Activated T-cell treated with anti-CD3 and anti-CD28 coated beads for 1 hour (primary cell): ENCODE results near the gene JAK2.
"Not testable (repeated sequence)": the region's sequence is repeated elsewhere in the genome, so short reads cannot be mapped to it uniquely, and the experiment has no call there.

Source experiments
- DNase-seq: peaks from one replicate; pipeline ENCODE4 v3.0.0-alpha.2; 2020; ENCODE audit warnings: low read depth

Gene JAK2

DNA sequence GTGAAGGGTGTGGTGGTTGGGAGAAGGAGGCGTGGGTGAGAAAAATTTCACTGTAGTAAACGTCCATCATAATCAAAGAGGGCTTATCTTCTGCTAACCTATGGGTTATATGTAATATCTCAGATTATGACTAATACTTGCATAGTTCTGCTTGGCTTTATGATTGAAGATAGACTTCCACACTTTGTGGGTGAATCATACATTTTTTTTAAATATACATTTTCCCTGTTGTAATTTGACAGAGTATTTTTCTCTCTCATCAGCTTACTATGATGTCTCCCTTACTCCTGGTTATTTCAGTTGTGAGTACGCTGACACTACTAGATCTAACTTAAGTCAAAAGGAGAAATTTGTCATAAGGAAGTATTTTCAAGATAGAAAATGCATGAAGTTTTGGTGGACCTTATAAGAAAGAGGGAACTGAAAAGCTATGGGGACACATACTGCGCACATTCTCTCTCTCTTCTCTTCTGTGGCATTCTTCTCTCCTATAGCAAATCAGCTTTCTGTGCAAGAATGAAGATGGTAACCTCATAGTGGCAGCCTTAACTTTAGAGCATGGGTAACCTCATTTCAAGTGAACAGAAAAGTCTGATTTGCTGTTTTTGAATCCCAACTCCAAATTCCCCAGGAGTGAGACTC lies 4.9 kb upstream of the JAK2 start:
- no peak for DNase-seq

DNA sequence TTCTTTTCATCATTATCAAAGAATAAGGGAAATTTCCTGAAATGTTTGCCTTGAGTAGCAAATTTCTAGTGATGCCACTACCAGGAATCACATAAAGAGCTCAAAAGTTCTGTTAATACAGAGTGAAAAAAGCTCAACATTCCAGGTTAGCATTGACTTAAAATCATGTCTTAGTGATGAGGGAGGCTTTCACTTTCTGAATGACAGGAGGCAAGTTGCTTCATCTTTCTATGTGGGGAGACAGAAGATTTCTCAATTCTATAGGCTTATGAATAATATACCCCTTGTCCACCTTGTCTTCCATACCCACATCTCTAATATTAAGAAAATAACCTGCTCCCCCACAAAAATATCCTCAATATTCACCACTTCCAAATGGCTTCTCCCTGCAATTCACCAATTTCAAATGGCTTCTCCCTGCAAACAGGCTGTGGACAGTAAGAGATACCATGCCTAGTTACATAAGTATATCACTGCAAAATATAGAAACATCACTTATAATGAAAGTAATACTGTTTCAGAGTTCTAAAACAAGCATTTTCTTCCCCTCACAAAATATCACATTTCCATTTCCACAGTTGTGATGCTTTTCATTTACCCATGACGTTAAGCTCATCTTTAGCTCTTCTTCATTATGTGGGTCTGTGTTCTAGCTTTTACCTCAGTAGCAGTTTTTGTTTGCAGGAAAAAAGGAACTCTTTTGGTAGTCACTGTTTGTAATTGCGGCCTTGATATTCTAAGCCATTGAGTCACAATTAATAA lies 2.2 kb upstream of the JAK2 start:
- DNase-seq, result no peak

DNA sequence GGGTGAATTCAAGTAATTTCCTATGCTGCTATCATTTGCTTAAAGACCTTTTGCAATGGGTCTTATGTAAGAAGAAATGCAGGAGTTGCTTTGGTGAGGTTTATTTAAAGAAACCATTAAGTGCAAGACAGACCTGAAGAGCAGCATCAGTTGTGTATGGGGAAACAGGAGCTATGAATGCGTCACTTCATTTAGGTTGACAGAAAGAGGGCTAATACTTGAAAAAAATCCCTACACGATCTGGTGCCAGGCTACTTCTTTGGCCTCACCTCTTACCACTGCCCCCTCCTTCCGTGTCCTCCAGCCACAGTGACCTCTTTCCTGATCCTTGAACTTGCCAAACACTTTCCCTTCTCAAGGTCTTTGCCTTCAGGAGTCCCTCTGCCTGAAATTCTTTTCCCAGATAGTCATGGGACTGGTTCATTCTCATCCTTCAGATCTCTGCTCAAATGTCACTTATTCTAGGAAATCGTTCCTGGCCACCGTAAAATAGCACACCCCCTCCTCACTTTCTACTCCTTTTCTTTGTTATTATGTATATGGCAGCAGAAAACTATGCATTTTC lies 1.4 kb upstream of the JAK2 start:
- DNase-seq, result no peak

DNA sequence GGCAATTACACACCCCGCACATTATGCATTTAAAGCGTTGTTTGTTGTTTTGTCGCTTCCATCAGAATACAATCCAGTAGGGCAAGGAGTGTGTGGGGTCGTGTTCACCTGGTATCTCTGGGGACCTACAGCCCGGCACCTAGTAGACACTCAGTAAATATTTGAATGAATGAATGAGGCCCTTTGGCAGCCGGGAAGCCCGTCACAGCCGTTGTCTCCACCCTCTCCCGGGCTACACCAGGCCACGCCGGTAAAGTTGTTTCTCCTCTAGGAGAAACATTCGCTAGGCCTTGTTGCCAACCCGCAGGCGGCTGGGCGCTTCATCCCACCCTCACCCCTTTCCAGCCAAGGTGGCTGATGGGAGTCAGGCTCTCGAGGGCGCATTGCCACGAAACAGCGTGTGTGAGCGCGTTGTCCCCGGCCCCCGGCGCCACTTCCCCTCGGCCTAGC lies 876 bp upstream of the JAK2 start:
- no peak for DNase-seq

DNA sequence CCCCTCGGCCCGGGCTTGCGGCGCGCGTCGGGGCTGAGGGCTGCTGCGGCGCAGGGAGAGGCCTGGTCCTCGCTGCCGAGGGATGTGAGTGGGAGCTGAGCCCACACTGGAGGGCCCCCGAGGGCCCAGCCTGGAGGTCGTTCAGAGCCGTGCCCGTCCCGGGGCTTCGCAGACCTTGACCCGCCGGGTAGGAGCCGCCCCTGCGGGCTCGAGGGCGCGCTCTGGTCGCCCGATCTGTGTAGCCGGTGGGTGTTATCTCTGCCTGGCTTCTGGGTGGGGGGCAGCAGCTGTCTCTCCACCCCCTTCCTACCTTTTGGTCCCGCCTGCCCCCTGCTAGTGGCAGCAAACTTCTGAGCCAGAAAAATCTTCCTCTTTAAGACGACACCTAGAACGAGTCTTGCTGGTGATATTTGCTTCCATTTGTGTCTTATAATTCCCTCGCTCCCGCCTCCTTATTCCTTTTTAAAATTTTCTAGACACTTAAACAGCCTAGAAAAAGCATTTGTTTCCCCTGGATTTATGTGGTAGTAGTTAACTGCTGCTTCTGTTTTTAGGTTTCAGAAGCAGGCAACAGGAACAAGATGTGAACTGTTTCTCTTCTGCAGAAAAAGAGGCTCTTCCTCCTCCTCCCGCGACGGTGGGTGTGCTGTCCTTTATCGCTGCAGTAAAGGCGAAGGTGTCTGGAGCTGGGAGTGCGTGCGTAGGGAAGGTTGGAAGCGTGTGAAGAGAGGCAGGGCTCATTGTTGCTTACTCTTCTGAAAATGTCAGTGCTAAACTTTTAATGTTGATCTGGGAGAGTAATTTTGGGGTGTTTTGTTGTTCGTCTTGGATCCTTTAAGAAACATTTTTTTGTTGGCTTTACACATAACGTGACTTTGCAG lies 554 bp downstream of the JAK2 start:
- DNase-seq, result no peak

DNA sequence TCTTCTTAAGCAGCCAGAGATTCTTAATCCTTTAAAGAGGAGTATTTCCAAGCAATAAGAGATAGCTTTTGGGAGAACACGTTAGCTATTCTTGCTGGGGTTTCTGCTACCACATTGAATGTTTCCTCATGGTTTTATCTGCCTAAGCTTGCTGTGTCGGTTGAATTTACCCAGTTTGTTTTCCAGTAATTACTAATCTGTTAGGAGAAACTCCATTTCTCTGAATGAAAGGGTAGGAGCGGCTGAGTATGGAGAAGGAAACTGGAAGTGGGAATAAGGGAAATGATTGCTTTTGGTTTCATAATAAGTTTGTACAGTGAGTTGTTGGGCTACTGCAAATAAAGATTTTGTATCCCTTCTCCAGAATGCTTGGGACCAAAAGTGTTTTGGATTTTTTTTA lies 1.2 kb downstream of the JAK2 start:
- no peak for DNase-seq

DNA sequence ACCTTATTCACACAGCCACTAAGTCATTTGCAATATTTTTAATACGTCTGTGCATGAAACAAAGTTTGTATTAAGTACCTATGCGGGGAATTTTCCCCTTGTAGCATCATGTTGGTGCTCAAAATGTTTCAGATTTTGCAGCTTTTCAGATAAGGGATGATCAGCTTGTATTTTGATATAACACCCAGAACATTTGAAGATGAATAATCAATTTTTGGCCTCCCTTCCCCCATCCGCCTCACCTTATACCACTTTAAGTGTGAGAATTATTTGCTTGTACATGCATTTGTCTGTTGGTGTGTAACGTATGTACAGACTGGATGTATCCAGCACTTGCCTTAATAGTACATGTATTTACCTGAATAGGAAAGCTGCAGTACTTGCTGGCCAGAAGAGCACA lies 1.7 kb downstream of the JAK2 start:
- no peak for DNase-seq

DNA sequence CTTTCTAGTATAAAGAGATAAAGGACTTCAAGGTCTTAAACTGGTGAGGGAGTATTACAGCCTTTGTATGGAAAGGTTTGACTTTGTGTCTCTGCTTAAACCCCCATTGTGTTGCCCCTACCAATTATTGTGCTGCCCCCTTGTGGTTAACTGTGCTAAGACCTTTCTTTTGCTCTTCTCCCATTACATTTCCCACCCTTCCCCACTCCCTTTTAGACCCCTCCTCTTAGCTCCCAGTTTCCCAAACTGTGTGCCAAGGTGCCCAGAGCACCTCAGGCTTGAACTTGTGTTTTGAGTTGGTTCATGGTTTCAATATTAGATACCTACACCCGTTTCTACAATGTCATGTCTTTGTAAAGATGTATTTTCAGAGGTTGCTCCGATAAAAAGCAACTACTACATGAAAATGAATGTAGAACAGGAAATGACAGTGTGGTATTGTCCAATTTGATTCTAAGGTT lies 2.9 kb downstream of the JAK2 start:
- DNase-seq, result peak; percentile 32

DNA sequence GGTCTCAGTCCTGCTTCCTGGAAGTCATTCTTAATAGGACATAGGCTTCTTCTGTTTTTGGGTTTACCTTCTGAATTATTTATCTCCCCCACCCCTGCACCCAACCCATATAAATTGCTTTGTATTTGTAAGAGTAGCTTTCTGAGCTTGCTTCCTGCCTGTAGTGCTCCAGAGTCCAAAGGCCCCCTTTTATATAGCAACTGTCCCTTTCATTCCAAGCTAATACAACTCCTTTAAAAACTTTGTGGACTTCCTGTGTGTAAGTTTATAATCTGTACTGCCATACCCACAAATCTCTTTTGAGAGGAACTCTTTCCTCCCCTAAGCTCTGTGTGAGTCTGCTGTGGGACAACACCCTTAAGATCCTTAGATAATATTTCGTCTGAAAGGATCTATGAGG lies 7.8 kb downstream of the JAK2 start:
- no peak for DNase-seq

DNA sequence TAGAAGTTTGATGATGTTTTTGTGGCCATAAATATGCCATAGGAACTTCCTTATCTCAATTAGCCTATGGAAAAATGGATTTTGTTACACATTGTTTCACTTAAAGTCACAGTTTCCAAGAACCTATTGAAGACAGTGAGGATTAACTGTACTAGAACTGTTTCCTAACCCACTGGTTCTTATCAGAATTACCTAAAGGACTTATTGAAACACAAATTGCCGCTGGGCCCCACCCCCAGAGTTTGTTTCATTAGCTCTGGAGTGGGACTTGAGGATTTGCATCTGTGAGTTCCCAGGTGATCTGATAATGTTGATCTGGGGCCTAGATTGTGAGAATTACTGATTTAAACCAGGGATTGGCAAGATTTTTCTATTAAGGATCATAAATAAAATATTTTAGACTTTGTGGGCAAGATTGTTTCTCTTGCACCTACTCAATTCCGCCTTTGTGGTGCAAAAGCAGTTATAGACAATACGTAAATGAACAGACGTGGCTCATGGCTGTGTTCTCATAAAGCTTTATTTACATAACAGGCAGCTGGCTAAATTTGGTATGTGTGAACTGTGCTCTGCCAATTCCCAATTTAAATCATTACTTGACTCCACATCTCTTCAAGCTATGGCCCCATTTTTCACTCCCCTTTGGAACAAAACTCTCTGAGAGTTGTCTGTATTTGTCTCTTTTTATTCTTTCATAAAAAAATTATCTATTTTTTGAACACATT lies 9.3 kb downstream of the JAK2 start:
- no peak for DNase-seq

DNA sequence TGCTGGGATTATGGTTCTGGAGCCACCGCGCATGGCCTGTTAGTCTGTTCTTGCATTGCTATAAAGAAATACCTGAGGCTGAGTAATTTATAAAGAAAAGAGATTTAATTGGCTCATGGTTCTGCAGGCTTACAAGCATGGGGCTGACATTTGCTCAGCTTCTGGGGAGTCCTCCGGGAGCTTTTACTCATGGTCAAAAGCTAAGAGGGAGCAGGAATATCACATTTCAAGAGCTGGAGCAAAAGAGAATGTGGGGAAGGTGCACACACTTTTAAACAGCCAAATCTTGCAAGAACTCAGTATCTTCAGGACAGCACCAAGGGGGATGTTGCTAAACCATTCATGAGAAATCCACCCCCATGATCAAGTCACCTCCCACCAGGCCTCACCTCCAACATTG lies 12.1 kb downstream of the JAK2 start:
- no peak for DNase-seq

DNA sequence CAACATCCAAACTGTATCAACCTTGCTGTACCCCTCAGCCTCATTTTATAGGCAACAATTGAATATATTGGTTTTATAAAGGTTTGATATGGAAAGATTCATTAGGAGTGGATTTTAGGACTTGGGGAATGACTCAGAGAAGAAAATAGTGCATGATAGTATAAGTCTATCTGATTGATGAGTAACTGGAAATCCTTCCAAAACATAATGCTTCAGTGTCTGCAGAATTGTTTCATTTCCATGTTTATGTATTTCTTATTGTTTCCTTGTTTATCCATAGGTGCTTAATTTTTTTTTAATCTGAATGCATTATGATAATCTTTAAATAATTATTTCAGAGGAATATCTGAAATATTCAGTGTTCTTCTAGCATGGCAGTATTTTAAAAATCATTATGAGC lies 12.6 kb downstream of the JAK2 start:
- no peak for DNase-seq

DNA sequence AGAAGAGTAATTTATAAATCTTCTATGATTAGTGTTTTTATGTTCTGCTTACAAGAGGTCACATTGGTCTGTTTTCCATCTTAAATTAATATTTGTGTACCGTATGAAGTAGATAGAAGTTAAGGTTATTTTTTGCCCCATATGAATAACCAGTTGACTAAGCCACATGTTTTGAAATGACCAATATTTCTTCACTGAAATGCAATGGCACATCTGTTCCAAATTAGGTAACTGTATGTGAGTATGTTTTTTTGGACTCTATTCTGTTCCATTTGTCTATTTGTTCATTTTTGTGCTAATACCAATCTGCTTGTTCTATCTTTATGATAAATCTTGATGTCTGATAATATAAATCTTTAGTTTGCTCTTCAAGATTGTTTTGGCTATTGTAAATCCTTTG lies 17.7 kb downstream of the JAK2 start:
- no peak for DNase-seq

DNA sequence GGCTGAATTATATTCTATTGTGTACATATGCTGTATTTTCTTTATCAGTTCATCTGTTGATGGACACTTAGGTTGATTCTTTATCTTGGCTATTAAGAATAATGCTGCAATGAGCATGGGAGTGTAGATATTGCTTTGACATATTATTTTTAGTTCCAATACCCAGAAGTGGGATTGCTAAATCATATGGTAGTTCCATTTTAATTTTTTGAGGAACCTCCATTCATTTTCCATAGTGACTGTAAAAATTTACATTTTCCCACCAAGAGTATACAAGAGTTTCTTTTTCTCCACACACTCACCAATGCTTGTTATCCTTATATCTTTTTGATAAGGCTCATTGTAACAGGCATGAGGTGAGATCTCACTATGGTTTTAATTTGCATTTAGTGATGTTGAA lies 19.4 kb downstream of the JAK2 start:
- DNase-seq, result no peak

DNA sequence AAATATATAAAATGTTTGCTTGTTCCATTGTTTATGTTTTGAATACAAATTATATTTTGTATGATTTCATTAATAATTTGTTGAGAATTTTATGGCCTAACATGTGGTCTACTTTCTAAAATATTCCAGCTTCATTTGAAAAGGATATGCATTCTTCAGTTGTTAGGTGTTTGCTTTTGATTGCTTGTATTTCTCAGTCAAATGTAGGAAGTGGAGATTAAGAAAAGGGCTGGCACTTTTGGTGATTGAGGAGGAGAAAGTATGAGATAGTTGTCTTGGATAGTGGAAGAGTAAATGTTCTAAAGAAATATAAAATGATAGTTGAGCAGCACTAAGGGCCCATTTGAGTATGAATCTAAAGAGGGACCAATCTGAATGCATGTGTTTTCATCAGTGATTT lies 23.1 kb downstream of the JAK2 start:
- no peak for DNase-seq

DNA sequence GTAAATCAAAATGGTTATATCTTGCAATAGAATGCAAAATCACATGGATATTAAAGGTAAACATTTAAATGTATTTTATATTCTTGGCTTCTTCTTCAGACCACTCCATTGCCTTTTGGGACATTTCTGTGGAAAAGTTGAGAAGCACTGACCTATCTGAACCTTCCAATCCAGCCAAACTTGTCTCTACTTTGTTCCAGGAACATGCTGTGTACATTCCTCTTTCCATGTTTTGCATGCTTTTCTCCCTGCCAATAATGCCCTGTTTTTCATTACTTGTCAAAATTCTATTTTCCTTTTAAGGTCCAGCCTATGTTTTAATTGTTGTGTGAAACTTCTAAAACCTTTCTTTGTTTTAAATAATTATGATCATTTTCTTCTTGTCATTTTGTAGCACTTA lies 28.3 kb downstream of the JAK2 start:
- DNase-seq, result no peak

DNA sequence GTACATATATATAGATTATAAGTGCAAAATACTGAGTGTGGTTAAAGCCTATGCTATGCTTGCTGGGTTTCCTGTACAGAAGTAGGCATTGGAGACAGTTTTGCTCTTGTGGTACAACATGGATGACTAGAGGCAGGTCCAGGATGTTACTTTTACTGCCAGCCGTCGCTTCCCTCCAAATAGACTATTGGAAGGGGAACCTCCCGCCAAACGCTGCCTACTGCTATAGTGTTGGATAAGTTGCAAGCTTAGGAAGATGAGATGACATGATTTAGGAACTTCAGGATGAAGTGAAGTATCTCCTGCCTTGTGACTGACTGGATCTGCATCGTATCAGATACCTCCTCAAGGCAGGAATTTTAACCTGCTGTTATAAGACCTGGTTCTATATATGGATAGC lies 30.9 kb downstream of the JAK2 start:
- DNase-seq, result no peak

DNA sequence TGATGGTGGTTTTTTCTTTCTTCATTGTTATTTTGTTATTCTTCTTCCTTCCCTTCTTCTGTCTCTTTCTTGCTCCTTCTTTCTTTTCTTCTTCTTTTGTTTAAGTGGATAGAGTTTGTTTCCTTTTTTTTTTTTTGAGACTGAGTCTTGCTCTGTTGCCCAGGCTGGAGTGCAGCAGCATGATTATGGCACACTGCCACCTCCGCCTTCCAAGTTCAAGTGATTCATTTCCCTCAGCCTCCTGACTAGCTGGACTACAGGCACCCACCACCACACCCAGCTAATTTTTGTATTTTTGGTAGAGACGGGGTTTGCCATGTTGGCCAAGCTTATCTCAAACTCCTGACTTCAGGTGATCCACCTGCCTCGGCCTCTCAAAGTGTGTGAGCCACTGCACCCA lies 40.3 kb downstream of the JAK2 start:
- DNase-seq, result no peak

DNA sequence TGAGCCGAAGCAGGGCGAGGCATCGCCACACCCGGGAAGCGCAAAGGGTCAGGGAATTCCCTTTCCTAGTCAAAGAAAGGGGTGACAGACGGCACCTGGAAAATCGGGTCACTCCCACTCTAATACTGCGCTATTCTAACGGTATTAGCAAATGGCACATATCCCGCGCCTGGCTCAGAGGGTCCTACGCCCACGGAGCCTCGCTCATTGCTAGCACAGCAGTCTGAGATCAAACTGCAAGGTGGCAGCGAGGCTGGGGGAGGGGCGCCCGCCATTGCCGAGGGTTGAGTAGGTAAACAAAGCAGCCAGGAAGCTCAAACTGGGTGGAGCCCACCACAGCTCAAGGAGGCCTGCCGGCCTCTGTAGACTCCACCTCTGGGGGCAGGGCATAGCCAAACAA lies 46.9 kb downstream of the JAK2 start:
- not testable (repeated sequence) for DNase-seq

DNA sequence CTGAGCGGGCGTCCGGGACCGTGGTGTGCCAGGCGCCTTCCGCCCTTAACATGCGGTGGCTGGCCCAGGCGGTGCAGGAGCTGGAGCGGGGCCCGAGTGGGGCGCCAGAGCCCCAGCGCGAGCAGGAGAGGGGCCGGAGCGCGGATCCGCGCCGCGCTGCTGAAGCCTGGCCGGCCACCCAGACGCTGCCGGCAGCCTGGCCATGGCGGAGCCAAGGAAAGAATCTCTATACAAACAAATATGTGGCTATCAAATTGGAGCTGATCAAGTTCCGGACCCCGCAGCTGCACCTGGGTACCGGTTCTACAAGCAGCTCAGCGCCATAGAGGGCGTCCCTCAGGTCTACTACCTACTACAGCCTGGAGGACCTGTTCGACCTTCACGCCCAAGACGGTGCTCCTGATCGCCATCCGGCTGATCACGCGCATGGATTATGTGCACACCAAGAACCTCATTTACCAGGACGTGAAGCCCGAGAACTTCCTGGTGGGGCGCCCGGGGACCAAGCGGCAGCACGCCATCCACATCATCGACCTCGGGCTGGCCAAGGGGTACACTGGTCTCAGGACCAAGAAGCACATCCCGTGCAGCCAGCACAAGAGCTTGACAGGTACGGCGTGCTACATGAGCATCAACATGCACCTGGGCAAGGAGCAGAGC lies 55.8 kb downstream of the JAK2 start:
- no peak for DNase-seq

DNA sequence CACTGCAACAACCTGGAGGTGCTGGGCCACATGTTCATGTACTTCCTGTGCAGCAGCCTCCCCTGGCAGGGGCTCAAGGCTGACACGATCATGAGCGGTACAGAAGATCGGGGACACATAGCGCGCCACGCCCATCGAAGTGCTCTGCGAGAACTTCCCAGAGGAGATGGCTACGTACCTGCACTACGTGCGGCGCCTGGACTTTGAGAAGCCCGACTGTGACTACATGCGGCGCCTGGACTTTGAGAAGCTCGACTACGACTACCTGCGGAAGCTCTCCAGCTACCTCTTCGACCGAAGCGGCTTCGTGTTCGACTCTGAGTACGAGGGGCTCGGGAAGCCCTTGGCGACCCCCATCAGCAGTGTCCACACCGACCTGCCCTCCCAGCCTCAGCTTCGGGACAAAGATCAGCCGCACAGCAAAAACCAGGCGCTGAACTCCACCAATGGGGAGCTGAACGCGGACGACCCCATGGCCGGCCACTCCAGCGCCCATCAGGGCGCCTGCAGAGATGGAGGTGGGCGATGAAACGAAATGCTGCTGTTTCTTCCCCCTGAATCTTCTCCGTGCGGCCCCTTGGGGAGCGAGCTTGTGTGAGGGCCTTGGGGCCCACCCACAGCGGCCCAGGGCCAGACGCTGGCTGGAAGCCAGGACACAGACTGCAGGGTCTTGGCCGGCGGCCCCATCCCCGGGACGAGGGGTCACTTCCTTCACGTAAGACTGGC lies 56.5 kb downstream of the JAK2 start:
- no peak for DNase-seq
